Left hindlimb (tissue), 1 donor: ENCODE data around the gene ACP7.
"Not testable (repeated sequence)": the region's sequence is repeated elsewhere in the genome, so short reads cannot be mapped to it uniquely, and the experiment has no call there.

Source experiments
- DNase-seq: peaks from one replicate; pipeline ENCODE4 v3.0.0-alpha.2; 2018

Gene ACP7

DNA sequence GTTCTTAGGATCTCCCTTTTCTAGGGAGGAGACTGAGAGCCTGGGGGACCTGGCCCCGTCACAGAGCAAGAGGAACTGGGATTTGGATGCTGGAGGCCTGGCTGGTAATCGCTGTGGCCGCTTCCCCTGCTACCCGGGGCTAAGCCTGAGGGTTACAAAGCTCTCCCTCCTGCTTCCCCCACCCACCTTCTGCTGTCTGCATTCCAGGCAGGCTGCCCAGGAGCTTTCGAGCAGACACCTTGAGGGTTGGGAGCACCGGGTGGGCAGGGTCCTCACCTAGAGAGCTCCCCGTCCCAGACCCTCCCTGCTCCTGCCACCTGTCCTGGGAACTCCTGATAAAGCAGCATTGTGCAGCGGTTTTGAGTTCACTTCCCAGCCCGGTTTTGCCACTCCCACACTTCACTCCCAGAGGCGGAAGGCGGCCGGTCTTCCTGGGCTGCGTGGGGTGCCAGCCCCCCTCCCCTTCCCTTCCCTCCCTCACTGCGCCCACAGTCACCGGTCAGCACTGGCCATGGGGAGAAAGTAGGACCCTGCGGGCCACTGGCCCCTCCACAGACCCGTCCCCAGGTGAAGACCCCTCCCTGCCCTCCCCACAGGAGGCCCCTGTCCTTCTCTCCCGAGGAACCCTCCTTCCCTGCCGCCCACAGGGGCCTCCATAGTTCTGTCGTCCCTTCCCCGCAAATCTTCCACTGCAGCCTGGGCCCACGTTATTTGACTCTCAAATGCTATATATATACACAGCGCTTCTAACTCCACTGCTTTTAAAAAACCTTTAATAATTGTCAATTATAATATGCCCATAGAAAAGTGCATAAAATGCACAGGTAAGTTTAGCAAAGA is 49.5 kb downstream of the ACP7 start:
- no peak for DNase-seq

DNA sequence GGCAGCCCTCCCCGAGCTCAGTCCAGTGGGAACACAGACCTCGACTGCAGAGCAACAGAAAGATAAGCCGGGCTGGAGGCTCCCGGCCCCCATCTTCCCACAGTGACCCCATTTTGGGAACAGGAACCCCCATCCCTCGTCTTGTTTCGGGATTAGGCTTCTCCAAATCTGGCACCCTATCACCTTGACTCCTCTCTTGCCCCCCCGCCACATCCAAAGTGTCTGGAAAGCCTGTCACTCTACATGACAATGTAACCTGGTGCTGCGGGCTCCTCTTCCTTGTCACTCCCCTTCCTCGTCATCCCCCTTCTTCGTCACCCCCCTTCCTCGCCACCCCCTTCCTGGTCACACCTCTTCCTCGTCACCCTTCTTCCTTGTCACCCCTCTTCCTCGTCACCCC is 51.5 kb downstream of the ACP7 start:
- no peak for DNase-seq

DNA sequence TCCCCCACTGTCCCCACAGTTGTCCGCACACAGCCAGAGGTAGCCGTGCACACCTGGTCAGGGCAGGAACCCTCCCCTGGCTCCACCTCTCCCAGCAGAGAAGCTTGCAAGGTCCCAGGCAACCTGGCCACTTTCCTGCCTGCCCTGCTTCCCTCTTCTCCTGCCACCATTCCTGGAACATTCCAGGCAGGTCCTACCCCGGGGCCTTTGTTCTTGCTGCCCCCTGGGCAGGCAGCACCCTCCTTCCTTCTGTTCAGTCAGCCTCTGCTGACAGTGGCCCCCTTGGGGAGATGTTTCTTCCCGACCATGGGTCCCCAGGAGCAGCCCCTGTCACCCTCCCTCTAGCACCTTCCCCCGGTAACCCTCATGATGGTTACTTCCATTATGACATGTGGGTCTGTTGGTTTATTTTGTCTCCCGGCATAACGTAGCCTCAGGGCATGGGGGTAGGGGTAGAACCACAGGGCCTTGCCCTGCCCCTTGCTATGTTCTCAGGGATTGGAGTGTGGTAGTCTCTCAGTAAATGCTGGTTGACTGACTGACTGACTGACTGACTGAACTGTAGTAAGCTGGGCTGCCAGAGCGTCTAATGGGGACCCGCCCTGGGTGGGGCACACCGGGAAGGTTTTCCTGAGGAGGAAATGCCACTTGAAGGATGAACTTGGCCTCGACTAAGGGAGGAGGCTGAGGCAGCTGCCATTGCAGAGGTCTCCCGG is 52.2 kb downstream of the ACP7 start:
- DNase-seq = no peak

DNA sequence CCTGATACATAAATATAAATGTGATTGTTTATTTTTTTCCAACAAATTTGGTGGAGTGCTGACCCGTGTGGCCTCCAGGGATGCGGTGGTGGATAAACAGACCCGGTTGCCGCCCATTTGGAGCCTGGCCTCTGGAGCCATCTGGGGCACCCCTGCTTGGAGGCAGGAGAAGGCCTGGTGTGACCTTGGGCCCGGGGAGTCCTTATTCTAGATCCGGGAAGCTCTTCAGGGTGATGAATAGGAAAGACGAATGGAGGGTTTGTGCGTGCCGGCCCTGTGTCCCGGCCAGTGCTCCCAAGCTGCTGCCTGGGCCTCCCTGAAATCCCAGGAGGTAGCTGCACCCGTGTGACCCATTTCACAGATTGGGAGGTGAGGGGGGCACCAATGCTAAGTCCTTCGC is 53.0 kb downstream of the ACP7 start:
- no peak for DNase-seq

DNA sequence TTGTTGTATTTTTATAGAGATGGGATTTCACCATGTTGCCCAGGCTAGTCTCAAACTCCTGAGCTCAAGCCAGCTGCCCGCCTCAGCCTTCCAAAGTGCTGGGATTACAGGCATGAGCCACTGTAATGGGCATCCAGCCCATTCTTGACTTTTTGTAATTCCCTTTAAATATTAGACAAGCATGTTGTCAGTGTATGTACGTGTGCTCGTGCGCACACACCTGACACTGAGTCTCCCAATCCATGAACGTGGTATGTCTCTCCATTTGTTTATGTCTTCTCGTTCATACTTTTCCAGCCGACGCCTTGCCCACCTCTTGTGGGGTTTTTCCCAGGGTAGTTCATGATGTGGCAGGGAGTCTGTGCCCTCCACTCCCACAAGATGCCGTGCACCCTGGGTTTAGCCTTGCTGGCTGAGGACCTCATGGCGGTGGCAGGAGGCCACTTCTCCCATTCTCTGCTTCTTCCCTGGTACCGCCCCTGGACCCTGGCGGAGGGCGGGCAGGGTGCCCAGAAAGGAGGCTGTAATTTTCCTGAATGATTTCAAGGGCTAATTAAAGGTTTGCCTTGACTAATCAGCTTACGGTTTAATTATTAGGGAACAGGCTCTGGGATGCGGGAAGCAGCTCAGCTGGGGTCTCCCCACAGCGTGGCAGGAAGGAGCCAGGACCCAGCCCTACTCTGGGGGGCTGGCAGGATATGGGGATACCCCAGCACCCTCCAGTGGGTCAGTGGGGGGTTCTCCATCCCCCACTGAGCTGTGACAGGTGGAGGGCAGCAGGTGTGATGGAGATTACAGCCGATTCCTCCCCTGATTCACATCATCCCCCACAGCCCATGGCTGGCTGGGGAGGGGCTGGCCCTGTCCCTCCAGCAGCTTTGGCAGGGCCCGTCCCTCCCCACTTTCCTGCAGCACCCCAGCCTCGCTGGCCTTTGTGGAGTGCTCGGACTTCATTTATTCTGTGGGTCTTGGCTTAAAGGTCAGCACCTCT is 54.3 kb downstream of the ACP7 start:
- no peak for DNase-seq

DNA sequence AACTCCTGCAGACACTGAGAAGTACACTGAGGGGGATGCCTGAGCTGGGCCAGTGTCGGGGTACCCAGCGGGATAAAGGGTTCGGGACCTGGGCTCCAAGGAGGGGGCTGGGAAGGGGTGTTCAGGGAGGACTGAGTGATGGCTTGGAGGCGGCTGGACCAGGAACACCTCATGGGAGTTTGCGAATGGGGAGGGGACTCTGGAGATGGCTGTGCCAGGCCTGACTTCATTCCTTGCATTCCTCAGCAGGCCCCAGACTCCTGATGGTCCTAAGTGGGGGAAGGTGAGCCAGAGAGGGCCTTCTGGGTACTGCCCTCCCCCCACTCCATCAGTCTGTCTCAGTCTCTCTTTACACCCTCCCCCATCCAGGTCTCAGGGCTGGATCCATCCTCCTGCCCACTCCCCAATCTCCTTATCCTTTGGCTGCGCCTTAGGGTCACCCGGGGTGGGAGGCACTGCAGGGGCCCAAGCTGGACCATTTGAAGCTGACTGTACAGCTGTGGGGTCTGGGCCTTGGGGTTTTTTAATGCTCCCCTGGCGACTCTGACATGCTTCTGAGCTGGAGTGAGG is 55.2 kb downstream of the ACP7 start:
- no peak for DNase-seq

DNA sequence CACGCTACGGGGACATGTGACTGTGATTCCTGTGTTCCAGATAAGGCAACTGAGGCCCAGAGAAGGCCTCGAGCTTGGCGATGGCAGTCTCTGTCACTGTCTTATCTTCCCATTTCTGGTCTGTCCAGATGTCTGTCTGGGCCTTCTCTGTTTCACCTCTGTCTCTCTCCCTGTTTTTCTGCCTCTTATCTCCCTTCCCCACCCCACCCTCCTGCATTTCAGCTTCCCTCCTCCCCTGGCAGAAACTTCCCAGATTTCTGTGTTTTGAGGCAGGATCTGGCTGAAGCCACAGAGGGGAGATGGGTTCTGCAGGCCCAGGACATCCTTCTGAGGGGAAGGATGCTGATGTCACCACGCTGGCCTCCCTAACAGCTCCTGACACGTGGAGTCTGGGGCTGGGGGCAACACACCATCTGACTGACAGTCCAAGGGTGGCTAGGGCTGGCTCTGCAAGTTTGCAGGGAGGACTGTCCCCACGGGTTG is 55.8 kb downstream of the ACP7 start:
- DNase-seq = no peak

DNA sequence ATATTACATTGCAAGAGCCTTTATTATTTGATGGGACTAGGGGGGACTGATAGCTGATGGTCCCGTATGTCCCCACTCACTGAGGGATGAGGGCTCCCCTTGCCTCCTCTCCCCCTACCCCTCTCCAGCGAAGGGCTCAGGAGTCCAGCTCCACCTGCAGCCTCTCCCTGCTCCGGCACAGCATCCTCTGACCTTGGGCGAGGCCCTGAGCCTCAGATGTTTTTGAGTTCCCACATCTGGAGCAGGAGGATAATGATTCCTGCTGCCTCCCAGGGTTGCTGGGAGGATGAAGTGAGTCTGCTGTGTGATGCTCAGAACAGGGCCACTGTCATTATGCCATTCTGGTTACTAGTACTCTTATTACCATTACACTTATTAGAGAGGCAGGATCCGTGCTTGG is 56.4 kb downstream of the ACP7 start:
- DNase-seq = no peak

DNA sequence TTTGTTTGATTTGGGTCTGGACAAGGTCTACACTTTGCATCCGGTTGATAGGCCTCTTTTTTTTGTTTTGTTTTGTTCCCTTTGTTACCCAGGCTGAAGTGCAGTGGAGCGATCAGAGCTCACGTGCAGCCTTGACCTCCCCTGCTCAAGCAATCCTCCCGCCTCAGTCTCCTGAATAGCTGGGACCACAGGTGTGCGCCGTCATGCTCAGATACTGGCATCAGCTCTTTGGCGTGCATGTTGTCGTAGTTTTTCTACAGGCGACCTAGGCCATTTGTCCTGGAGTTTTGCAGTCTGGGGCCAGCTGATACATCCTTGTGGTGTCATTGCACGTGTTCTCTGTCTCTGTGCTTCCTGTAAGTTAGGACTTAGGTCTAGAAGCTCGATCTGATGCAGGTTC is 57.8 kb downstream of the ACP7 start:
- DNase-seq = no peak

DNA sequence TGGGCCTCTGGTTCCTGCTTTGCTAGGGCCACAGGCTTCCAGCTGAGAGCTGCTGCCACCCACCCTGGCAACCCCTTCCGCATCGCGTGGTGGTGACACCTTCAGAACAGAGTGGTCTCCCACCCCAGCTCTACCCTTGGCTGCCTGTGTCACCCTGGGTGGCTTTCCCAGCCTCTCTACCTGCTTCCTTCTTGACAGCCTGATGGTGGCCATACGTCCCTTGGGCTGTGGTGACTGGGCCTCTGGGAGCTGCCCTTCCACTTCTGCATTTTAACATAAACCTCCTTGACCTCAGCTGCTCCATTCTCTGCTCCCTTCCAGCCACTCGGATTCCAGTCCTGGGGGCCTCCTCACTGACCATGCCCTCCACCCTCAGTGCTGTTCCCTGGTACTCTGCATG is 58.5 kb downstream of the ACP7 start:
- DNase-seq = no peak

DNA sequence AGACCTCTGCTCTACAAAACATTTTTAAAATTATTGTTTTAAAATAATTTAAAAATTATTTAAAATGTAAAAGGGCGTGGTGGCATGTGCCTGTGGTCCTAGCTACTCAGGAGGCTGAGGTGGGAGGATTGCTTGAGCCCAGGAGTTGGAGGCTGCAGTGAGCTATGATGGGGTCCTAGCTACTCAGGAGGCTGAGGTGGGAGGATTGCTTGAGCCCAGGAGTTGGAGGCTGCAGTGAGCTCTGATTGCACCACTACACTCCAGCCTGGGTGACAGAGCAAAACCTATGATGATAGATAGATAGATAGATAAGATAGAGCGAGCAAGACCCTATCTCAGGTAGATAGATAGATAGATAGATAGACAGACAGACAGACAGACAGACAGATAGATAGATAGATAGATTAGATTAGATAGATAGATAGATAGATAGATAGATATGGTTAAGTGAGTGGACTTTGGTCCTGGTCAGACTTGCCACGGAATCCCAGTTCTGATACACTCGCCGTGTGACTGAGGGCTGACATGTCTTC is 59.7 kb downstream of the ACP7 start:
- not testable (repeated sequence) for DNase-seq

DNA sequence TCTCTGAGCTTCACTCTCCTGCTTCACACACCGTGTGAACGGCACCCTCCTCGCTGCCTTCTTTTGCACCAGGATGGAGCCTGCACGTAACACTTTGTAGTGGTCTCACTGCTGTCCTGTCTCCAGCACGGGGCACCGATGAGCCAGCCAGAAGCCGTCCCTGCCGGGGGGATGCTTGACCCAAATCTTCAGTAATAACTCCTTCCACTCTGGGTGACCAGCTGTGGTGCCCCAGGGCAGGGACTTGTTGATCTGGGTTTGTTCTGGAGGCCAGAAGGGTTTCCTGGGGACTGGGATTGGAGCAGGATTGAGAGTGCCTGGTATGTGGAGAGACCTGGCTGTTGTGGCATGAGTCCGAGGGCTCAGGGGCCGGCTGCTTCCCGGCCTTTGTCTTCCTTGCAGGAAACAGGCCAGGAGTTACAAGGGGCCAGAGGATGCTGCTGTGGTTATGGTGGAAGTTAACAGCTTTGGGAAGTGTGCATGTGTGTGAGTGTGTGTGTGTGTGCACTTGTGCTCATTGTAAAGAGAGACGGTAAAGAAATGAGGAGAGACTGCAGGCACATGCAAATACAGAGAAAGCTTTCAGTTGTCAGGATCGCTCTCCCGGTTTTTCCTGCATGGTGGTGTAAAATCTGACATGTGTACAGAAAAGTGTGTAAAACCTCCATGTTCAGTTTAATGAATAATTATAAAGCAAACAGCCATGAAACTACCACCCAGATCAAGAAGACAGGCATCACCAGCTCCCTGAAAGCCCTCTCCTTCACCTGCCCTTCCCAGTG is 60.3 kb downstream of the ACP7 start:
- no peak for DNase-seq

DNA sequence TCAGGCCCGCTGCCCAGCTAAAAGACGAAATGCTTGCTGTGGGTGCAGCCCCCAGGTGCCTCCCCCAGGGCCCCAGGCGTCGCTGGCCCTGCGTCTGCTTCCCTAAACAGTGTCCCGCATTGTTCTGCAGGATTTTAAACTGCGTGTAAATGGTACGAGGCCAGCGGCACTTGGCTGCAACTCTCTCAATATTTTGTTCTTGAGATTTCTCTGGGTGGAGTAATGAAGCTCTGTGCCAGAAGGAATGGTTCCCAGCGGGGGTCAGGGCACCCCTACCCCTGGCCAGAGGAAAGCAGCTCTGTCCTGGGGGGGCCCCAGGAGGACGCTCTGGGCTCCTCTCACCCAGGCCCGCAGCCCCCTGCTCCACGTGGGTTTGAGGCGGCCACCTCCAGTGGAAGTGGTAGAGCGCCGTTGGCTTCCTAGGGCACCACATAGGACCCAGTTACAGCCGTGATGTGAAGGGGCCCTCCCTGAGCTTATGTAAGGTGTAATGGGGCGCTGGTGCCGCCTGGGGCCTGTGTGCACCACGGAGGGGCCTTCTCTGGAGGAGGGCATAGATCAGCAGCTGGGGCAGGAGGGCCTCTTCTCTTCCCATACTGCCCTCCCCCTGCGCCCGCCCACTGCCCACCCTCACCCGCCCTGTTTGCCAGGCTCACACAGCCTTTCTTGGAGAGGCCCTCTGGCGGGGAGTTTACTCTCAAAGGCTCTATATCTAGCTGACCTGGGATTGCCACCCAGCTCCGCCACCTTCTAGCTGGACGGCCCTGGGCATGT is 61.2 kb downstream of the ACP7 start:
- no peak for DNase-seq

DNA sequence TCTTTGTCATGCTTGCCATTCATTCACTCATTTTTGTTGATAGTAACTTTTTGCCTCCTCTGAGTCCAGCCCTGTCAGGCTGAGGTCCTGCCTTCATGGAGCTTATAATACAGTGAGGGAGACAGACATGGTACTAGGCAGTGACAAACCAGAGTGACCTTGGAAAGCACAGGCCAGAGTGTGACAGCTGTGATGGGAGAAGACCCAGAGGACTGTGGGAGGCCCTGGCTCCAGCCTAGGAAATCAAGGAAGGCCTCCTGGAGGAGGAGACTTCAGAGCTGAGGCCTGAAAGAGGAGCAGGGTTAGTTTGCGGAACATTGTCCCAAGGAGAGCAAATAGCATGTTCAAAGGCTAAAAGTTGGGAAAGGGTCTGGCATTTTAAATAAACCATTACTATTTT is 61.9 kb downstream of the ACP7 start:
- no peak for DNase-seq

DNA sequence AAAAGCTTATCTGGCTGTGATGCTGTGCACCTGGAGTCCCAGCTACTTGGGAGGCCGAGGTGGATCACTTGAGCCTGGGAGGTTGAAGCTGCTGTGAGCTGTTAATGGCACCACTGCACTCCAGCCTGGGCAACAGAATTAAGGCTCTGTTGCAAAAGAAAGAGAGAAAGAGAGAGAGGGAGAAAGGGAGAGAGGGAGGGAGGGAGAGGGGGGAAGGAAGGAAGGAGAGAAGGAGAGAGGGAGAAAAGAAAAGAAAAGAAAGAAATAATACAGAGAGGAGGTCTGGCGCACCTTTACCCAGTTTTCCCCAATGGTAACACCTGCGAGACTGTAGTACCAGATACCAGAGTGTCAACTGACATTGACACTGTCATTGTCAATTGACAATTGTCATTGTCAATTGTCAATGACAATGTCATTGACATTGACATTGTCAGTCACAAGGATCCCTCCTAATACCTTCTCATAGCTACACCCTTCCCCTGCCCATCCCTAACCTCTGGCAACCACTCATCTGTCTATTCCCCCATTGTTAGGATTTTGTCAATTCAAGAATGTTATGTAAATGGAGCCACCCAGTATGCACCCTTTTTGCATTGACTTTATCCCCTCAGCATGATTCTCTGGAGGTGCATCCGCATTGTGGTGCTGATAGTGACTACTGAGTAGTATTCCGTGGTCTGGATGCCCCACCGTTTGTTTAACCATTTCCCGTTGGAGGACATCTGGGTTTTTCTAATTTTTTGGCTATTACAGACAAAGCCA is 62.7 kb downstream of the ACP7 start:
- no peak for DNase-seq

DNA sequence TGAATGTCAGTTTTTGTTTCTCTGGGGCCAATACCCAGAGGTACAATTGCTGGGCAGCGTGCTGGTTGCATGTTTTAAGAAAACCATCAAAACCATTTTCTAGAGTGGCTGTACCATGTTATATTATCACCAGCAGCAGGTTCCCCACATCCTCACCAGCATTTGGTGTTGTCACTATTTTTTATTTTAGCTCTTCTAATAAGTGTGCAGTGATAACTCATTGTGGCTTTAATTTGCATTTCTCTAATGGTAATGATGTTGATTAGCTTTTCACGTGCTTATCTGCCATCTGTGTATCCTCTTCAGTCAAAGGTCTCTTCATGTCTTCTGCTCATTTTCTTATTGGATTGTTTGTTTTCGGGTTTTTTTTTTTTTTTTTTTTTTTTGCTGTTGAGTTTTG is 63.3 kb downstream of the ACP7 start:
- no peak for DNase-seq

DNA sequence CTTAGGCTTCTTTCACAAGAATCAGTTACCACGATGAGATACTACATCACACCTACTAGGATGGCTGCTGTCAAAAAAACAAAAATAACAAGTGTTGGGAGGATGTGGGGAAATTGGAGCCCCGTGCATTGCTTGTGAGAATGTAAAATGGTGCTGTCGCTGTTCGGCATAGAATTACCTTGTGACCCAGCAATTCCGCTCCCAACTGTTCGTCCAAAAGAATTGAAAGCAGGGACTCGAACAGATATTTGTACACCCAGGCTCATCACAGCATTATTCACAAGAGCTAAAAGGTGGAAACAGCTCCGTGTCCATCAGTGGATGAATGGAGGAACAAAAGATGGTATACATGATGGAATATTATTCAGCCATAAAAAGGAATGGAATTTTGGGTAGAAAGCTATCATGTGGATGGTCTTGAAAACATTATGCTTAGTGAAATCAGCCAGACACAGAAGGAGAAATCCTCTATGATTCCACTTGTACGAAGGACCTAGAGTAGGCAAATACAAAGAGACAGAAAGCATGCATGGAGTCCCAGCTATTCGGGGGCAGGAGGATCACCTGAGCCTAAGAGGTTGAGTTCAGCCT is 64.9 kb downstream of the ACP7 start:
- DNase-seq = no peak

DNA sequence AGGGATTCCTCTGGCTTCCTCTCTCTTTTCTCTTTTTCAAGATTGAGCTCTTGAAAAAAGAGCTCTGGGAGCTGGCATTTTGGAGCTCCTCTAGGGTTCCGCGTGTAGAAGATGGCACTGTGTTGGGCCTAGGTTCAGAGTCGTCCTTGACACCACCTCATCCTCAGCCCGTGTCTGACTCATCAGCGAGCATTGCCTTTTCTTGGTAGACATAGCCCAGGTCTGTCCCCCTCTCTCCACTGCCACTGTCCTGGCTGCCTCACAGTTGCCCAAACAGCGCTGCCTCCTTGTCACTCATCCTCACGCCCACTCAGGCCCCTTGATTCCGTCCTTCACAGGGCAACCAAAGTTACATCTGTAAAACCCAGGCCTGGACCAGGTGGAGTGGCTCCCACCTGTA is 66.1 kb downstream of the ACP7 start:
- no peak for DNase-seq

DNA sequence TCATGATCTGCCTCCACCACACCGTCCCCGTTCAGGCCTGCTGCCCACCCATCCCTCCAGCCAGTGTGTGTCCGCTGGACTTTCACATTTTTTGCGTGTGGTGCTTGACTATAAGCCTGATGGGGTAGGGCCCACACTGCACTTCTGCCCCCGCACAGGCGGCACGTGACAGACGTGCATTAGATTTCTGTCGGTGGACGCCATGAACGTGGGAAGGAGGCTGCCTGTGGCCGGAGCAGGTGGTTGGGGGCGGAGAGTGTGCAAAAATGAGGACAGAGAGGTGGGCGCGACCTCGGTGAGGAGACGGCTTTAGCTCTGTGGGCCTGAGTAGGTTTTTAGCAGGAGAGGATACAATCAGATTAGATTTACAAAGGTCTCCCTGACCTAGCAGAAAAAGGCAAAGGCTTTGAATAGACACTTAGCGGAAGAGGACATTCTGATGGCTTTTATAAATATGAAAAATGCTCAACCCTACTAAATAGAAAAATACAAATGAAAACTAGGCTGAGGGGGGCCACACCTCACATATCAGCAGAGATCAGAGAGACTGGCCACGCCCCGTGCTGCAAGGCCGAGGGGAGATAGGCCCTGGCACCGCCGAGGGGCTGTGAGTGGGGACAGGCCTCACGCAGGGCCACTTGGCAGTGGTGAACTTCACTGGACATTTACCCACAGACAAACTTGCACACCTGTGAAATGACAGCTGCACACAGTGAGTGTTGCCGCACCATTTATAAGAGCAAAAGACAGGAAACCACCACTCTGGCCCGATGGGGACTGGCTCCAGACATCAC is 66.8 kb downstream of the ACP7 start:
- DNase-seq = no peak
